D721Med (cell line): ENCODE measurements around the gene FRAT1.

Experiments used
- DNase-seq: peaks from one replicate; pipeline ENCODE4 v3.0.0; 2011; ENCODE audit warnings: low spot score; ENCODE audit not compliant: insufficient read length
- FAIRE-seq: peaks from 2 replicates; lab custom pipeline; 2011; peaks lifted over from hg19 to GRCh38; lab: Jason Lieb, UNC
- TF ChIP-seq, protein P1 (sequence below): IDR thresholded peaks from 2 replicates; pipeline ENCODE4 v1.5.1; 2012; ENCODE audit warnings: mild to moderate bottlenecking, control low read depth; ENCODE audit not compliant: insufficient read depth; ENCODE audit errors: missing control alignments

The FRAT1 gene

DNA sequence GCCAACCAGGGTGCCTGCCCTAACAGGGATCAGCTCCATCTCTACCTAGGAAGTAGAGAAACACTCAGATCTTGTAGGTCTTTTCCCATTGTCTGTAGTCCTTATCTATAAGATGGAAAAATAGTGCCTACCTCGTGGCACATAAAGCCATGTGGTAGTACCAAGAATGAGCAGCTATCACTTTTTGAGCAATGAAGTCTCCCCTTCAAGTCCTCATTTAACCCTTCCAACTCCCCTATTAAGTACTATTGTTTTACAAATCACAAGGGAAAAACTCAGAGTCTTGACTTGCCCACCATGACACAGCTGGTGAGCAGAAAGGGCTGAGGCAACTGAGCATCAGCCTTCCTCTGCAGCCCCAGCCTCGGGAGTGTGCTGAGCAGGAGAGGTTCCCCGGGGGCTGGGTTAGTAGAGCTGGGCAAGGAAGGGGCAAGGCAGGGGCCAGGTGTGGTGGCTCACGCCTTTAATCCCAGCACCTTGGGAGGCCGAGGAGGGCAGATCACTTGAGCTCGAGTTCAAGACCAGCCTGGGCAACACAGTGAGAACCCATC, 12.2 kb downstream of the FRAT1 start:
- FAIRE-seq (no peak), DNase-seq (no peak)
- TF ChIP-seq, protein P1, sequence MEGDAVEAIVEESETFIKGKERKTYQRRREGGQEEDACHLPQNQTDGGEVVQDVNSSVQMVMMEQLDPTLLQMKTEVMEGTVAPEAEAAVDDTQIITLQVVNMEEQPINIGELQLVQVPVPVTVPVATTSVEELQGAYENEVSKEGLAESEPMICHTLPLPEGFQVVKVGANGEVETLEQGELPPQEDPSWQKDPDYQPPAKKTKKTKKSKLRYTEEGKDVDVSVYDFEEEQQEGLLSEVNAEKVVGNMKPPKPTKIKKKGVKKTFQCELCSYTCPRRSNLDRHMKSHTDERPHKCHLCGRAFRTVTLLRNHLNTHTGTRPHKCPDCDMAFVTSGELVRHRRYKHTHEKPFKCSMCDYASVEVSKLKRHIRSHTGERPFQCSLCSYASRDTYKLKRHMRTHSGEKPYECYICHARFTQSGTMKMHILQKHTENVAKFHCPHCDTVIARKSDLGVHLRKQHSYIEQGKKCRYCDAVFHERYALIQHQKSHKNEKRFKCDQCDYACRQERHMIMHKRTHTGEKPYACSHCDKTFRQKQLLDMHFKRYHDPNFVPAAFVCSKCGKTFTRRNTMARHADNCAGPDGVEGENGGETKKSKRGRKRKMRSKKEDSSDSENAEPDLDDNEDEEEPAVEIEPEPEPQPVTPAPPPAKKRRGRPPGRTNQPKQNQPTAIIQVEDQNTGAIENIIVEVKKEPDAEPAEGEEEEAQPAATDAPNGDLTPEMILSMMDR = no peak

DNA sequence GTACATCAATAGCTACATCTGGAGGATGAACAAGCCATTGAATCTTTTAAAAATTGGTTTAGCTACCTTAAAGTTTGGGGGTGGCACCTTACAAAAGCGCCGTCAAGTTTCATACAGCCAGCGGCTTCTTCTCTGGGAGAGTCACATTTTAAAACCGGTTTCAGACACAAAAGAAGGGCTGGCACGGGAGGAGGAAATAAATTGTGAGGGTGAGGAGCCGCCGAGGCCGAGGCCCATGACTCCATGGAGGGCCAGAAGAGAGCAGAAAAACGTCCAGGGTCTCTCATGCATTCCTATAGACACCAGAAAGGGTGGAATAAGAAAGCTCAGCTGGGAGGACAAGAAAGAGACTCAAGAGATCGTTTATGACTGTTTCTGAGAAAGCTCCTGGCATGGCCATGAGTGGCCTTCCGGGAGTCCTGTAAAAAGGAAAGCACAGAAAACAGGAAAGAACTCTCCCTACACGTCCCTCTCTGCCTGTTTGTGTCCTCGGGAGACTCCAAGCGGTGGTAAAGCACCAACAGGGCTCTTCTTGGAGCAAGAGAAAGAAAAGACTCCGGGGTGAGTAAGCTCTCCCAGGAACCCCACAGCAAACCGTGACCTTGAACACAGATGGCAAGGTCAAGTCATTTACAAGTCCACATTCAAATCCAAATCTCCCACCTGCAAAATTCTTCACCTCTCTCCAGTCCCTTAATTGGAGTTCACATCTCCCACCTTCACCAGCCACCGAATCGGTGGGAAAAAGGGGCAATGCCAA, 13.7 kb downstream of the FRAT1 start:
- TF ChIP-seq, protein P1 = peak; percentile 18
- DNase-seq (no peak), FAIRE-seq (no peak)

DNA sequence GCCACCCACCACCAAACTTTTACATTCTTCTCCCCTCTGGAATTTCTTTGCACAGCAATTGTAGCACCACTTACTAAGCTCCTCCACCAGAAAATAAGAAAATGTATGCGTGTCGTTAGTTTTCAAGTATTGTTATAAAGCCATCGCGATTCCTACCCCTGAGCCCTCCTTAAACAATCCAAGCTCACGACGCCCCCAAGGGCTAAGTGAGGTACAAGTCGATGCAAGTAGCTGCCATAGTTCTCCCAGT, 14.2 kb downstream of the FRAT1 start:
- FAIRE-seq = no peak
- TF ChIP-seq, protein P1 = peak; percentile 36
- DNase-seq = no peak

DNA sequence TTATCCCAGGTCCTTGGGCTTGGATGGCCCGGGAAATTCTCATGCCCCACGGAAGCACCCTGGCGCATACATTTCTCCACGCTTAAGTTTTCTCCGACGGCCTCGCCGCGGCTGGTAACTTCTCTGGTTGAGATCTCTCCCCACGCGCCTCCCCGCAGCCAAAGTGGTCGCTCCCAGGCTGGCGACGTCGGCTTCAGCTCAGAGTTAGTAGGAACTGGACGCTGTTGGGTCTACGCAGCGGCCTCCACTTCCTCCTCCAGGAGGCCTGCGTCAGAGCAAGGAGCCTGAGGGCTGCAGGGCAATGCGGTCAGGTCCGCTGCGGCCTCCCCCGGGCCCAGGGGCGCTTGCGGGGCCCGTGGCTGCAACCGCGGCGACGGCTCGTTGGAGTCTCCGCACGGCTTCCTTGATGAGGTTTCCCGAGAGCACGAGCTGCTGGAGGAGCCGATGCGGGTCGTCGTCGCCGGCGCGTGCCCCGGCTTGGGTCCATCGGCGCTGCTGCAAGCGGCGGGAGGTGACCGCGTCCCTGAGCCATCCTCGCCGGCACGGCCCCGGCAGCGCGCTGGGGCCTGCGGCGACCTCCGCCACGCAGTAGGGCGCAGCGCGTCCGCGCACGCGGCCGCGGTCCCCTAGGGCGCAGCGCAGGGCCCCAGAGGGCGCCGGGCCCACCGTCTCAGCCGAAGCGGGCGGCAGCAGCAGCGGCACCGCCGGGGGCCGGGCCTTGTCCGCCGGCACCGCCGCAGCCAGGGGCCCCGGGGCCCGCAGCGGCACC, 14.7 kb downstream of the FRAT1 start:
- no peak for DNase-seq
- FAIRE-seq = no peak

DNA sequence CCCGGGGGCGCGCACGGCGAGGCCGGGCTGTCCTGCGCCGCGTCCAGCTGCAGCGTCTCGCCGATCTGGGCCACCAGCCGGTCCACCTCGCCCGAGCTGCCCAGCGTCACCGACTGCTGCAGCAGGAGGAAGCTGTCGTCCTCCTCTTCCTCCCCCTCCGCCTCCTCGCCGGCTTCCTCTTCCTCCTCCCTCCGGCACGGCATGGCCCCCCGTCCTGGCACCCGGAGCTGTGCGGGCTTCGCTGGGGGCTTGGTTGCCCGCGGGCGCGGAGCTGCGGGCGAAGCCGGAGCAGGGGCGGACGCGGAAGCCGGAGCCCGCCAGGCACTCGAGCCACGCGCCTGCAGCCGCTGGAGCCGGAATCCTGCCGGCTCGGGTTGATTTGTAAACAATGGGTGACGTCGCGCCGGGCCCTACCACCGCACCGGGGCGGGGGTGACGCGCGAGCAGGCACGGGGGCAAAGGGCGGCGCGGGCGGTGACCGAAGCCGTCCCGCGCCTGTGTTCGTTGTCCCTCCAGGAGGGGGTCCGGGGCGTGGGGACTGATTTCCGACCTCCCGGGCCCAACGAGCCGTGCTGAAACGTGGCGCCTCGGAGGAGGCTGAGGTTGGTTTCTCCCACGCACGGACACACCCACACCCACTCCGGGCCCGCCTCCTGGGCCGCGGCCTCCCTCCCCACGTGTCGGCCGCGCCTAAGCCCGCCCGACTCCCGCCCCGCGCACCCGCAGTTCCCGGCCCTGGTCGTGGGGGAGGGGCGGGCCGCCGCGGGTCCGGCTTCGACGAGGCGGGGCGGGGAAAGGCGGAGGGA, 15.5 kb downstream of the FRAT1 start, which contains the start of gene FRAT2:
Gene FRAT2 (minus strand): TSS at position 360 of the 806 bp plus-strand sequence. CDS start 157 bp downstream, at position 203.
- no peak for FAIRE-seq
- TF ChIP-seq, protein P1 = no peak

More for the DNA sequence above, 14.7 kb downstream of the FRAT1 start:
- TF ChIP-seq, protein P1 = no peak

DNA sequence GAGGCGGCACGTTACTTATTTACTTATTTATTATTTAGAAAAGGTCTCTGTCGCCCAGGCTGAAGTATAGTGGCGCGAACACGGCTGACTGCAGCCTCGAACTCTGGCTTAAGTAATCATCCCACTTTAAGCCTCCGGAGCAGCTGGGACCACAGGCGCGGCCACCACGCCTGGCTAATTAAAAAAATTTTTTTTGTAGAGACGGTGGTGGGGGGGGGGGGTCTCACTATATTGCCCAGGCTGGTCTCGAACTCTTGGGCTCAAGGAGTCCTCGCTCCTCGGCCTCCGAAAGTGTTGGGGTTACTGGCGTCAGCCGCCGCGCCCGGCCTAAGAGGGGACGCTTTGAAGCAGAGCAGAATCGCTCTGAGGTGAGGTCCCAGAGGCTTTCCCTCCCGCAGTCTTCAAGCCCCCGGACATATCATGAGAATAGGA, 16.1 kb downstream of the FRAT1 start:
- DNase-seq (no peak), FAIRE-seq (no peak)
- TF ChIP-seq, protein P1 = no peak

More for the DNA sequence above, 15.5 kb downstream of the FRAT1 start, which contains the start of gene FRAT2:
- peak; percentile 86 for DNase-seq
